SH-SY5Y (cell line): ENCODE data around the gene OPCML.

Experiments used
- GATA2 ChIP-seq: IDR thresholded peaks from 2 replicates; pipeline ENCODE4 v1.6.1; 2011; ENCODE audit warnings: mild to moderate bottlenecking, low read depth, low read length
- GATA3 ChIP-seq: IDR thresholded peaks from 2 replicates; pipeline ENCODE4 v1.6.1; 2011; ENCODE audit warnings: low read depth, mild to moderate bottlenecking, low read length, moderate library complexity

The OPCML gene

DNA sequence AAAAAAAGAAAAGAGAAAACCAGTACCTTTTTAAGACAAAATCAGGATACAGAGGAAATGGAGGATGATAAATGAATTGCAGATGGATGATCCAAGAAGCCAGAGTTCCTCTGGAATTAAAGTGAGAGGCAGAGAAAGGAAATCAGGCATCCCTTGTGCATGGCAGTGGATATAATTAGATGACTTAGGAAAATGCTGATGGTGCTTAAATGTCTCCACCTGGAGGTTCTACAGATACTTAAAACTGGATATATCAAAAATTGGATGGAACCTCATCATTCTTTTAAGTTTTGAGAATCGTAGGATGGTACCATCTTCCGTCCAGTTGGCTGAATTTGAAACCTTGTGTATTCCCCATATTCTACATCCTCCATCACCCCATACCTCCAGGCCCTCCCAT lies 1121.9 kb downstream of the OPCML start:
- no peak for TF ChIP-seq GATA3
- TF ChIP-seq GATA2, result no peak

DNA sequence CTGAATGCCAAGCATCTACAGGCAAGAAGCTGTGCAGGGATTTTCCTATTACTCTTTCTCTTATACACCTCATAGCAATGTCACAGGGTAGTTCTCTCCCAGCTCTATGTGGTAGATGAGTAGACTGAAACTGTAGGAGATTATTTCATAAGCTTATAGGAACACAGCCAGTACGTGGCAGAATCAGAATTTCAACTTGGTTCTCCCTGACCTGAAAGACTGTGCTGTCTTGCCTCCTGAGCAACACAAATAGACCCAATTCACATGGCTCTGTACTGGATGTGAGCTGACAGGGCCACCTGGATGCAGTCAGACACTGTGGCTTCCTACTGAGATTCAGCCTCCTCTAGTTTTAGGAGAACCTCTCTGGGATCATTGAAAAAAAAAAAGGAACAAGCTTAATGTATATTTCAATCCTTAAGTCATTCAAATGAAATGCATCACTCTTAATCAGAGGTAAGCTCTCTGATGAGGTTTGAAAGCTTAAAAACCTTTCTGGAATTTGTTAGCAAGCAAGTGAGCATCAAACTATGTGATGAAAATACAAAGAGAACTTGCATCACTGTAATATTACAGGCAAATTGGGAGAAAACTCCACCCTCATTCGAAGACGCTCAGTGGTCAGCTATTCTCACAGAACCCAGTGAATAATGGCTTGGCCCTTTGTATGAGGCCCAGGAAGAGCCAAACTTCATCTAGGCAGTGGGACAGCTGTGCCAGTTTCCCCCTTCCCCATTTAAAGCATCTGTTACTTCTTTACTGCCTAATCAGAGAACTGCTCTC lies 1122.5 kb downstream of the OPCML start:
- no peak for TF ChIP-seq GATA2
- no peak for TF ChIP-seq GATA3

DNA sequence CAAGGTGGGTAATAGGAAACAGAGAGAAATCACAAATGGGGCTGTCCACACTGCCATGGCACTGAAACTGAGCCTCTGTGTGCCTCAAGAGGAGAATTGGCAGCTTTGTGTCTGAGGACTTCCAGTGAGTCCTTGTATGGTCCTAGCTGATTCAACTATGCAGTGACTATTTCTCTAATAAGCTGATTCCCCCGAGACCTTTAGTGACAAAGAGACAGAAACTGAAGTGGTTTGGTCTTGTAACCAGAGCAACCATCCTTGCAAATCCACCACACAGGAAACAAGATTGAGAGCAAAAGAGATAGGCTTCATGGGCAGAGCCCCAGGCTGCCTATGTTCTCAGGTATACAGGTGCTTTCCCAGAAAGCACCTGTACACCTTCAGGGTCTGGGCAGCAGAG lies 1123.4 kb downstream of the OPCML start:
- TF ChIP-seq GATA2, result no peak
- TF ChIP-seq GATA3, result no peak

DNA sequence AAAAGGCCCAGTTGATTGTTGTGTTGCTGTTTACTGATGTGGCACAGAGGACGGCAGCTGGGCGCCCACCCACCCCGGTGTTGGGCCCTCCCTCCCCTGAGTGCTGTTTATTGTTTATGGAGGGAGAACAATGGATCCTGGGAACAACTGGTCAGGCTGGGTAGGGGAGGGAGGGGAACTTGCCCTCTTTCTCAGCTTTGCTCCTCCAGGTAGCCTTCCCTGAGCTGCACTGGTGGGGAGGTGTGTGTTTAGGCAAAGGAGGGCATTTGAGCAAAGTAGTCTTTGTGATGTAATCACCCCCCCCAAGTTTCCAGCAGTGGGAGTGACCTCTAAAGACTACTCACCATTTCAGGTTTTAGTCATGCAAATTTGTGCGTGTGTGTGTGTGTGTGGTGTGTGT lies 1126.6 kb downstream of the OPCML start:
- TF ChIP-seq GATA3 (no peak), GATA2 (no peak)

DNA sequence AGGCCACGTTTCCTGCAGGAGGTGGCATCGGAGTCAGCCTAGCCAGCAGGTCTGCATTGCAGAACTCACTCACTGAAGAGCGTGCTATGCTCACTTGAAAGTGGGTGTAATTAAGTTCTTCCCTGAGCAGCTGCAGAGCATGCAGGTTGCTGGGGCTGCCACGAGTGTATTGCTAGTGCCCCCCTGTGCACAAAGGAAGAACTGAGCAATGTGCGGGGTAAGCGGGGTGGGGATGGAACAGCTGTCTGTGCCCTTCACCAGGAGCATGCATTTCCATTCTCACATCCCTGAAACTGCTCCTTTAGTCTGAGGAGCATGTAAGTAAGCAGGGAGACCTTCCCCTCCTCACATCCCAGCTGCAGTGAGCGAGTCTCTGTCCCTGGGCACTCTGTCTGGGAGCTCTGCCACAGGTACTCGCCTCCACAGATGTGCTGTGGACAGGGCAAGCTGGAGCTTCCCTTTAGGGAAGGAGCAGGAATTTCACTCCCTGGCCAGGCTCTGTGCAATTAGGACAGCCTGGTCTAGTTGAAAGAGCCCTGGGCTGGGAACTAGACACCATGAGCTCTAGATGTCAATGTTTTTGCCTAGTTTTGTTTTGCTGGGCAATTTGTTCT lies 1130.1 kb downstream of the OPCML start:
- no peak for TF ChIP-seq GATA3
- no peak for TF ChIP-seq GATA2

DNA sequence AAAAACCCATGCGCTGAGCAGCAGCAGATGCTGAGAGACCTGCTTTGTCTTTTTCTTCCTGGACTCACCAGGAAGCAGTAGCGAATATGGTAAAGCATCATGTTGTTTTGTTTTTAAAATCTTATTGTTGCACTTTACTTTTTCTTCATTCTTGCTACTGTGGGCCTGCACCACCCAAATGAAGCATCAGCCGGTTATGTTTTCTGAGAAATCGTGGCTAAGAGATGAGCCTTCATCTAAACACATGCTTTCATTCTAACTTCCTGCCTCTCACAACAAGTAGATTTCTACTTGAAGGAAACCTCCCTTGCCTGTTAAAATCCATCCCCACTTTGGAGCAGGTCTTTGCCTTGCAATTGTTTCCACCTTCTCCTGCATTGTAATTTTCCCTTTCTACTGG lies 1136.0 kb downstream of the OPCML start:
- no peak for TF ChIP-seq GATA3
- no peak for TF ChIP-seq GATA2

DNA sequence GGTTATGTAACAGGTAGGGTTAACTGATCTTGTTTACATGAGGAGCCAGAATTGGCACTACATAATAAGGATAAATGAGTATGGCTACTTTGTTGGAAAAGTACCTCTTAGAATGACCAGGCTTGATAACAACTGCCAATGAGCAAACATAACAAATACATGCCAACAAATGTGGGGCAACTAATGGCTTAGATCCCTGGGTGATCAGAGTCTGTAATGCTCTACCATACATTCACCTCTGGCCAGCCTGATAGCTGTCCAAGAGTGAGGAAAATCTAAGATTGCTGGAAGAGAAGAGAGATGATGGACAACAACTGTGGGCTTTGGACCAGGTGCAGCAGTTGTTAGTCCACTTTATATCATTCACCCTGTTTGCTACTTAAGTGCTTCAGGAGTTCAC lies 1136.9 kb downstream of the OPCML start:
- no peak for TF ChIP-seq GATA2
- no peak for TF ChIP-seq GATA3

DNA sequence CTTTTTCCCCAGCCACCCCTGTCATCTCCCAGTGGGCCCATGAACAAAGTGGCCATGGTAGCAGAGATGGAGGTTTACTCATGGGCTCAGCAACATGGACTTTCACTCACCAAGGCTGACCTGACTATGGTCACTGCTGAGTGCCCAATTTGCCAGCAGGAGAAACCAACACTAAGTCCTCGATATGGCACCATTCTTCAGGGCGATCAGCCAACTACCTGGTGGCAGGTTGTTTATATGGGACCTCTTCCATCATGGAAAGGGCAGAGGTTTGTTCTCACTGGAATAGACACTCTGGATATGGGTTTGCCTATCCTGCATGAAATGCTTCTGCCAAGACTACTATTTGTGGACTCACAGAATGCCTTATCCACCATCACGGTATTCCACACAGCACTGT lies 1152.8 kb downstream of the OPCML start:
- TF ChIP-seq GATA2, result no peak
- no peak for TF ChIP-seq GATA3

DNA sequence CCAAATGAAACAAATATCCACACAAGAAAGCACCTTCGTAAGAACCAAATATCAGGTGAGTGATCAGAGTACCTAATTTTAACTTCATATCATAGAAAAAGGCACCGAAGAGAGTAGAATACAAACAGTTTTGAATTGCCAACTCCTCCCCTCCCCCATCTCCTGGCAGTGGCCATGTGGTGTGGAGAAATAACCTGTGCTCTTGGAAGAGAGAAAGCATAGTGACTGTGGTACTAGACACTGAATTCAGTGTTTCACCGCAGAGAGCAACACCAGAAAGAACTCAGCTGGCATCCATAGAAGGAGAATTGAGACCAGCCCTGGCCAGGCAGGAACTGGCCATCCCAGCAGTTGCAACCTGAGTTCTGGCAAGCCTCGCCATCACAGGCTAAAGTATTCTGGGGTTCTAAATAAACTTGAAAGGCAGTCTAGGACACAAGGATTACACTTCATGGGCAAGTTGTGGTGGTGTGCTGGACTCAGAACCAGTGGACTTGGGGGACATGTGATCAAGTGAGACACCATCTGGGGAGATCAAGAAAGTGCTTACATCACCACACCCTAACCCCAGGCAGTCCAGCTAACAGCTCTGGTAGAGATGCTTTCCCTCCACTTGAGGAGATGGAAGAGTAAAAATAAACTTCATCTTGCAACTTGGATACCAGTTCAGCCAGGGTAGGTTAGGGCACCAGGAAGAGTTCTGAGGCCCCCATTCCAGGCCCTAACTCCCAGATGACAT lies 1158.7 kb downstream of the OPCML start:
- TF ChIP-seq GATA2 (no peak), GATA3 (no peak)

DNA sequence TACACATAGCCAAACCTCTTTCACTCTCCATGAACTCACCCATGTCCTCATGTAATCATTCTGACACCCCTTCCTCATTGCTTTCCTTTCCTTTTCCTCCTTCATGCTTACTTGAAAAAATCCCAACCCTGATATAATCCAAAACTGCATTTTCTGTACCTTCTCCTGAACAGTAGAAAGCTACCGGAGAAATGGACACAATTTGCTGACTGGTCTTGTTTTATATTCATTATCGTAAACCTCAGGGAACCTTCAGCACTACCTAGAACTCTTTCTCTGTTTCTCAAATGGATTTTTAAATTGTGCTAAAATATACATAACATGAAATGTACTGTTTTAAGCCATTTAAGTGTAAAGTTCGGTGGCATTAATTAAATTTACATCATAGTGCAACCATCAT lies 1165.0 kb downstream of the OPCML start:
- TF ChIP-seq GATA2 (no peak), GATA3 (no peak)

DNA sequence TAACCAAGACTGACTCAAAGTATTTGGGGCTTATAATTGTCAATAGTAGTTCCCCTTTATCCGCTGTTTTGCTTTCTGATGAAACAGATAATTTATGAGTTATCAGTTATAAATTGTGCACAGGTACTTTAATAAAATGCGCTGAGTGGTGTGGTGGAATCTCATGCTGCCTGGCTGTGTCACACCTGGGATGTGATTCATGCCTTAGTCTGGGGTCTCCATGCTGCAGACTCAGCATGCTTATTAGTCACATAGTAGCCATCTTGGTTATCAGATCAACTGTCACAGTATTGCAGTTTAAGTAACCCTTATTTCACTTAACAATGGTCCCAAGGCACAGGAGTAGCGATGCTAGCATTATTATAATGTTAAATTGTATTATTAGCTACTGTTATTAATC lies 1166.7 kb downstream of the OPCML start:
- TF ChIP-seq GATA3, result no peak
- TF ChIP-seq GATA2, result no peak
